GM21576 (cell line): ENCODE results near the gene PLA2G4C.

Experiments
- ATAC-seq: cut with Tn5 transposase; IDR thresholded peaks from one replicate; pipeline ENCODE4 v1.9.1; 2021; ENCODE audit warnings: mild to moderate bottlenecking, moderate library complexity; ENCODE audit not compliant: unreplicated experiment

Gene PLA2G4C

GRCh38 chr19:48110350-48110966 lies at the start of gene PLA2G4C:
TSS of gene PLA2G4C (minus strand) at chr19:48110817. CDS start at chr19:48106529, 4,288 bp downstream.
- peak; percentile 56 for ATAC-seq

- ATAC-seq = no peak
Measured at GRCh38 chr19:48158210-48158790, 47.7 kb upstream of the PLA2G4C start.

GRCh38 chr19:48154003-48154402 lies 43.4 kb upstream of the PLA2G4C start:
- no peak for ATAC-seq

- no peak for ATAC-seq
Measured at GRCh38 chr19:48152551-48152950, 41.9 kb upstream of the PLA2G4C start.

GRCh38 chr19:48149430-48149829 lies 38.8 kb upstream of the PLA2G4C start:
- ATAC-seq = no peak

- no peak for ATAC-seq
Measured at GRCh38 chr19:48148576-48148975, 38.0 kb upstream of the PLA2G4C start.

GRCh38 chr19:48147597-48148175 lies 37.1 kb upstream of the PLA2G4C start:
- ATAC-seq = no peak

- no peak for ATAC-seq
Measured at GRCh38 chr19:48139053-48139452, 28.4 kb upstream of the PLA2G4C start.

- no peak for ATAC-seq
Measured at GRCh38 chr19:48137411-48137810, 26.8 kb upstream of the PLA2G4C start.

- no peak for ATAC-seq
Measured at GRCh38 chr19:48136547-48136946, 25.9 kb upstream of the PLA2G4C start.

GRCh38 chr19:48135411-48135810 lies 24.8 kb upstream of the PLA2G4C start:
- no peak for ATAC-seq

GRCh38 chr19:48133094-48133493 lies 22.5 kb upstream of the PLA2G4C start:
- ATAC-seq = no peak

GRCh38 chr19:48127561-48127960 lies 16.9 kb upstream of the PLA2G4C start:
- no peak for ATAC-seq

GRCh38 chr19:48123907-48124651 lies 13.5 kb upstream of the PLA2G4C start:
- ATAC-seq = no peak

- ATAC-seq = no peak
Measured at GRCh38 chr19:48122421-48122820, 11.8 kb upstream of the PLA2G4C start.

- ATAC-seq = no peak
Measured at GRCh38 chr19:48121909-48122371, 11.3 kb upstream of the PLA2G4C start.

- no peak for ATAC-seq
Measured at GRCh38 chr19:48121066-48121465, 10.4 kb upstream of the PLA2G4C start.

GRCh38 chr19:48120505-48120904 lies 9.9 kb upstream of the PLA2G4C start:
- ATAC-seq = no peak

- no peak for ATAC-seq
Measured at GRCh38 chr19:48118131-48118517, 7.5 kb upstream of the PLA2G4C start.

- ATAC-seq = no peak
Measured at GRCh38 chr19:48117515-48118130, 7.0 kb upstream of the PLA2G4C start.

- no peak for ATAC-seq
Measured at GRCh38 chr19:48113190-48113917, 2.7 kb upstream of the PLA2G4C start.
